IPS-NIHi11 (cell line): ENCODE results near the gene CDH12.
"Not testable (repeated sequence)": the region's sequence is repeated elsewhere in the genome, so short reads cannot be mapped to it uniquely, and the experiment has no call there.

Source experiments
- DNase-seq: peaks from one replicate; pipeline ENCODE4 v3.0.0; 2012; ENCODE audit warnings: mixed read lengths, low spot score

Gene CDH12

GRCh38 chr5:22012893-22013292 is 840.3 kb downstream of the CDH12 start:
- DNase-seq: not testable (repeated sequence)

GRCh38 chr5:22010808-22011207 is 842.3 kb downstream of the CDH12 start:
- DNase-seq: not testable (repeated sequence)

- not testable (repeated sequence) for DNase-seq
Observed at GRCh38 chr5:22001097-22001496, 852.0 kb downstream of the CDH12 start.

- DNase-seq: not testable (repeated sequence)
Observed at GRCh38 chr5:21985799-21986198, 867.3 kb downstream of the CDH12 start.

- not testable (repeated sequence) for DNase-seq
Observed at GRCh38 chr5:21951571-21951970, 901.6 kb downstream of the CDH12 start.

GRCh38 chr5:21931116-21931515 is 922.0 kb downstream of the CDH12 start:
- no peak for DNase-seq

GRCh38 chr5:21919414-21920022 is 933.6 kb downstream of the CDH12 start:
- DNase-seq: peak; percentile 35

GRCh38 chr5:21918451-21918850 is 934.7 kb downstream of the CDH12 start:
- DNase-seq: no peak

GRCh38 chr5:21910731-21911130 is 942.4 kb downstream of the CDH12 start:
- no peak for DNase-seq

- no peak for DNase-seq
Observed at GRCh38 chr5:21895766-21896350, 957.3 kb downstream of the CDH12 start.

GRCh38 chr5:21893161-21893560 is 960.0 kb downstream of the CDH12 start:
- no peak for DNase-seq

- no peak for DNase-seq
Observed at GRCh38 chr5:21889581-21889980, 963.6 kb downstream of the CDH12 start.

- DNase-seq: no peak
Observed at GRCh38 chr5:21882074-21882745, 970.9 kb downstream of the CDH12 start.

- DNase-seq: no peak
Observed at GRCh38 chr5:21880164-21880563, 973.0 kb downstream of the CDH12 start.

- no peak for DNase-seq
Observed at GRCh38 chr5:21862986-21863385, 990.2 kb downstream of the CDH12 start.

GRCh38 chr5:21858441-21858840 is 994.7 kb downstream of the CDH12 start:
- no peak for DNase-seq

- DNase-seq: no peak
Observed at GRCh38 chr5:21856987-21857386, 996.2 kb downstream of the CDH12 start.

GRCh38 chr5:21847300-21847699 is 1005.8 kb downstream of the CDH12 start:
- DNase-seq: no peak

- no peak for DNase-seq
Observed at GRCh38 chr5:21844960-21845359, 1008.2 kb downstream of the CDH12 start.

GRCh38 chr5:21834863-21835262 is 1018.3 kb downstream of the CDH12 start:
- no peak for DNase-seq

- DNase-seq: no peak
Observed at GRCh38 chr5:21831145-21831787, 1021.9 kb downstream of the CDH12 start.

- DNase-seq: no peak
Observed at GRCh38 chr5:21826884-21827283, 1026.3 kb downstream of the CDH12 start.

GRCh38 chr5:21823588-21823987 is 1029.6 kb downstream of the CDH12 start:
- DNase-seq: no peak
